ENCODE results near the gene SLC15A3.

SLC15A3 gene

DNA sequence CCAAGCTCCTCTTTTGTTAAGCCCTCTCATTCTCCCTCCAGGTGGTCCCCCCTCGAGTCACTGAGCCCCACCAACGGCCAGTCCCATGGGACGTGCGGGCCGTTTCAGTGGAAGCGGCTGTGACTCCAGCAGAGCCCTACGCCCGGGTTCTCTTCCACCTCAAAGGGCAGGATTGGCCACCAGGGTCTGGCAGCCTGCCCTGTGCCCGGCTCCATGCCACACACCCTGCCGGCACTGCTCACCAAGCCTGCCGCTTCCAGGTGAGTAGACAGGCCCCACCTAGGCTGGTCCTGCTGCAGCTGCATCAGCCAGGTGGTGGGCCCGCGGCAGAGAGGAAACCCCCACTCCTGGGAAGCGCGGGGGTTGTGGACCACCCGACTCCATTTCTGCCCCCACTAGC is 24.4 kb downstream of the SLC15A3 start:
- no peak for DNase-seq

DNA sequence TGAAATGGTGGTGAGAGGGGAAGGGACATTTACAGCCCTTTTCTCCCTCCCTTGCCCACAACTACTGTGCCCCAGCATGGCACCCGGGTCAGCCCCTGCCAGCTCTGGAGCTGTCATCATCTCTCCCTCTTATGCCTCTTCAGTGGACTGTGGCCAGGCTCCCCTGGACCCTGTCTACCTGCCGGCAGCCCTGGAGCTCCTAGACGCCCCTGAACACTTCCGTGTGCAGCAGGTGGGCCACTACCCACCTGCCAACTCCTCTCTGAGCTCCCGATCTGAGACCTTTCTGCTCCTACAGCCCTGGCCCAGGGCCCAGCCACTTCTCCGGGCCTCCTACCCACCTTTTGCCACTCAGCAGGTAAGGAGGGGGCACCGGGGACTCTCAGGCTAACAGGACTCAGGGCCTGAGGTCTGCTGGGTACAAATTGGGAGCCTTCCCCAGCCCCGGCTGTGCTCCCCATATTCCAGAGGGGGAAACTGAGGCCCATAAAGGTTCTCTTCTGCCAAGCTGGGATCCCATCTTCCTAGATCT is 24.8 kb downstream of the SLC15A3 start:
- no peak for DNase-seq

DNA sequence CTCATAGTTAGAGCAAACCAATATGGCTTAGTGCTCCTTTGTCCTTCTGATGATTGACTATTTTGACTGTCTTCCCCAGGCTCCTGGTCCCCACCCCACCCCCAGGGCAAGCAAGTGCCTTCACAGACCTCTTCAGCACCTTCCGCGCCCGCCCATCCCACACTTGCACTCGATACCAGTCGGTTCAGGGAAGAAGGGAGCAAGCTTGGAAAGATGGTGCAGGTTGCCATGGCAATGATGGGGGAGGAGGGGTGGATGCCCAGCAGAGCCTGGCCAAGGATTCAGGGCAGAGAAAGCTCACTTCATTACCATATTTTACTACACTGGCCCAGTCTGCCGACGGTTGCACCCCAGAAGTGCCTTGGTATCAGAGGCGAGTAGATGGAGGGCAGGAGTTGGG is 25.5 kb downstream of the SLC15A3 start:
- DNase-seq = no peak

DNA sequence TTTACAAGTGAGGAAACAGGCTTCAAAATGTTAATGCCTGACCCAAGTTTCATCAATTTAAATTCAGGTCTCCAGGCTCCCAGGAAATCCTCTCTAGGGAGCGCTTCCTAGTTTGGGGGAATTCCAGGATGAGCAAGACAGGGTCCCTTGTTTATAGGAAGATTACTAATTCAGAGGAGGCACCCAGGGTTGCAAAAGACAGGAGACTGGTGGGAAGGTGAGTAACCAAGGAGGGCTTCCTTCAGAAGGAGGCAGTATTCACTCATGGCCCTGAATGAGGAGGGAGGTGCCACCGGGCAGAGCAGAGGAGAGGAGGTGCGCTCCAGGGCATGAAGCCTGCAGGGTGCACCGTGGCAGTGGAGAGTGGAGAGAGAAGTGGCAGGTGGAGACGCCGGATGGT is 26.1 kb downstream of the SLC15A3 start:
- DNase-seq = no peak

DNA sequence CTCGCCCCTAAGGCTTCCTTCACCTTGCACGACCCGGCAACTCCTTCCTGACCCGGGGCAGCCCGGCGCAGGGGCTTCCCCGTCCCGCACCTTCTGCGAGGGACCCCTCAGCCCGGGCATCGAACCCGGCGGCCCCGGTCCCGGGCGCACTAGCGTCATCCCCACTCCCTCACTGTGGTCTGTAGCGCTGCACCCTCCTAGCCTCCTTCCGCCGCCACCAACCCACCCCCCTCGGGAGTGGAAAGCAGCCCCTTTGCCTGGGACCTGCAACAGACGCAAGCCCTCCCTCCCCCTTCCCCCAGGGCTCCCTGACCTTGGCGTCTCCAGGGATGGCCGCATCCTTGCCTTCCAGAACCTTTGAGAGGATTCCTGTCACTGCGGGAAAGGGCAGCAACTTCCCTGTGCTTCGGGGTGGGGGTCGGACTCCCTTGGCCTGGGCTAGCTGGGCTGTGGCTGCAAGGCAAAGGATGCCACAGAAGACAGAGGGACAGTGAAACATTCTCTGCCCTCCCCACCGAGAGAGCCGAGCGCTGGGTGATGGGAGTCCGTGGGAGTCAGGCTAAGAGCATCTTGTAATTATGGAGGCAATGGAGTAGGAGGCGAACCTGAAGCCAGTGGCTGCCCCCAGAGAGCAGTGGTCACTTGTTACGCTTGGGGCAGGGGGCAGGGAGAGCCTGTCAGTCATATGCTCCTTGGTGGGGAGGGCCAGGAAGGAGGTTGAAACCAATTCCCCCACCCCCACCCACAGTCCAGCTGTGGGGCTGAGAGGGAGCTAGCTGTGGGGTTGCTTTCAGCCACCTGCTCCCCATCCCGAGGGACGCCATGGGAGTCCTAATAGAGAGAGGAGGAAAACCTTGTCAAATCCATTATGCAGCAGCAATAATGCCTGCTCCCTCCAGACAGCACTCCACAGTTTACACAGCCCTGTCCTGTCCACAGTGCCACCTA is 26.8 kb downstream of the SLC15A3 start:
- no peak for DNase-seq

DNA sequence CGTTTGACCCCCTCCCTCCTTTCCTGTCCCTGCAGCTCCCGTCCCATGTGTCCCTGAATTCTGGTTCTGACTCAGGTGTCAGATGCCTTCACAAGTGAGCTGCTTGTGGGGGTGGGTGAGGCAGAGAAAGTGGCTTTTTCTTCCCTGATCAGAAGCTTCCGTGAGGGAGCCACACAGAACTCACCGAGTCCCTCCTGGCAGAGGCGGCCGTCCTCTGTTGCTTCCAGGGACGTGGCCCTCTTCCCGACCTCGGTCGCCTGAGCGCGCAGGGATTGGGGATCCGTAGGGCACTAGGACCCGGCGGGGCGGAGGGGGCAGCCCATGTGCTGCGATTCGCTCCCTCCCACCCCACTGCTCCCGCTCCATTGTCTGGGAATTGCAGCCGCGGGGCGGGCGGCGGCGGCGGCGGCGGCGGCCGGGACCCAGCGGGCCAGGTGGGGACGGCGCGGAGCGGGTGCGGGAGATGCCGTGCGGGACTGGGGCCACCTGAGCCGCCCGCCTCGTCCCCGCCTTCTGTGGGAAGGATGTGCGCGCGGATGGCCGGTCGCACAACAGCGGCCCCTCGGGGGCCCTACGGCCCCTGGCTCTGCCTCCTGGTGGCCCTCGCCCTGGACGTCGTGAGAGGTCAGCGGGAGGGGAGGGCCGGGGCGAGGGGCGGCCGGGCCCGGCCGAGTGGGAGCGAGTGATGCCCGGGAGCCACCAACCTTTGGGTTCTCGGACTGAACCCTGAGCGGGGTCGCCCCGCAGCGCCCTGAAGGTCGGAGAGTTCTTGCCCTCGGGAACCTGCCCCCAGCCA is 27.7 kb downstream of the SLC15A3 start, which contains the start of gene TMEM132A:
Gene TMEM132A, plus strand, starts transcription at position 351 of the 796 bp plus-strand sequence. Its CDS starts 174 bp downstream, at position 525.
- peak; percentile 69 for DNase-seq

DNA sequence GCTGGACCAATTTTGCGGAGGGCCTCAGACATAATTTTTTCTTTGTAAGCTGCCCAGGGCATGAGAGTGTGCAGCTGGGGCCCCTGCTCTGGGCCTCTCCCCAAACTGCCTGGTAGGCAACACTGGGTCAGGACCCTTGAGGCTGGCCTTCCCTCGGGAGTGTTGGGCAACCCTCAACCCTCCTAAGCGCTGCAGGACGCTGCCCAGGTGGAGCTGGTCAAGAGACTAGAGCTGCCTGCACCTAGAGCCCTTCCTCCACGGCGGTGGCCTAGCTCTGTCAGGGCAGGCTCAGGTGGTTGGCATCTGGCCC is 28.2 kb downstream of the SLC15A3 start:
- peak; percentile 64 for DNase-seq

DNA sequence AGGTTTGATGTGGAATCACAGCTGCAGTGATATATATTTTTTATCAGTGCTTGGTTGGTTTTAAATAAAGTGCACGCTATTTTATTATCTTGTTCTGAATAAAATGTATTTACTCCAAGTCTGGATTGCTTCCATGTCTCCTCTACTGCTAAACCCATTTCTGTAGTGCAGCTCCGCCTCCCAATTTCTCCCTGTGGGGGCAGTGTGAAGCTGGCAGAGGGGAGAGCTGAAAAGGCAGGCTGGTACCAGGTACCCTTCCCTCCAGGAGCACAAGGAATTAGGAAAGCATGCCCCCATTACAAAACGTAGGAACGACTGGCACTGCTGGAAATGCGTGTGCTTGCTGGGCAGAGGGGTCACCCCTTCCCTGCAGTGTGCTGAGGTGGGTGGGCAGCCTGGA is 28.6 kb downstream of the SLC15A3 start:
- DNase-seq = no peak

DNA sequence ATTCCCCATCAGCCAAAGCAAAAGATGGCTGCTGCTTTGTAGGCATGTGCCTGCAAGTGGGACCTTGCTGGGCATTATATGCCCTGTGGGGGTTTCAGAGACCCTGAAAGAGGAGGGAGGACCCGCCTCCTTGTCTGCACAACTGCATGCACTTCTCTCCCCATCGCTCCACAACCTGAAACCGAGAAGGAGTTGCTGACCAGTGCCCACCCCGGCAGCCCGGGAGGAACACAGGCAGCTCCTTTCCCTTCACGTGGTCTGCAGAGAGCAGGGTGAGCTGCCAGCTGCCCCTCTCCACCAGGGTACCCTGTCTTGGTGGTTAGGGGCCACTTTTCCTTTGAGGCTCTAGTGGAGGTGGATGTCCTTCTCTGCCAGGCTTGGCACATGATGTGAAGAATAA is 29.1 kb downstream of the SLC15A3 start:
- no peak for DNase-seq

DNA sequence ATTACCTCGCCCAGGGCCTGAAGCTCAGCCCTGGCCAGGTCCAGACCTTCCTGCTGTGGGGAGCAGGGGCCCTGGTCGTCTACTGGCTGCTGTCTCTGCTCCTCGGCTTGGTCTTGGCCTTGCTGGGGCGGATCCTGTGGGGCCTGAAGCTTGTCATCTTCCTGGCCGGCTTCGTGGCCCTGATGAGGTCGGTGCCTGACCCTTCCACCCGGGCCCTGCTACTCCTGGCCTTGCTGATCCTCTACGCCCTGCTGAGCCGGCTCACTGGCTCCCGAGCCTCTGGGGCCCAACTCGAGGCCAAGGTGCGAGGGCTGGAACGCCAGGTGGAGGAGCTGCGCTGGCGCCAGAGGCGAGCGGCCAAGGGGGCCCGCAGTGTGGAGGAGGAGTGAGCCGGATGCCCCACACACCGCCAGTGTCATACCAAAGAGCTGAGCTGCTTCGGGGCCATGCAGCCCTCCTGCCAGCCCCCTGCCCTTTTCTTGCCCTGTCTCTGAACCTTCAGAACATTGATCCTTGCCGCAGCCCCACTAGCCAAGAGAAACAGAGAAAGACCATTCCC is 30.1 kb downstream of the SLC15A3 start:
- DNase-seq = no peak

DNA sequence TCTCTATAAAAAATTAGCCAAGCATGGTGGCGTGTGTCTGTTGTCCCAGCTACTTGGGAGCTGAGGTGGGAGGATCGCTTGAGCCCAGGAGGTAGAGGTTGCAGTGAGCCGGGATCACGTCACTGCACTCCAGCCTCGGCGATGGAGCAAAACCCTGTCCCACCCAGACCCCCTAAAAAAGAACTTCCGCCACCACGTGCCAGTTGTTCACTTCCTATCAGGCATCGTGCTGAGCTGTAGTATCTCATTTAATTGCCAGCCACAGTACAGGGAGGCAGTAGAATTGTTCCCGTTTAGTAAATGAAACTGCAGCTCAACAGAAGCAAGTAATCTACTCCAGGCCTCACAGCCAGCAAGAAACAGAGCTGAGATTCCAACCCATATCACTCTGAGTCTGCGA is 30.7 kb downstream of the SLC15A3 start:
- DNase-seq = no peak

DNA sequence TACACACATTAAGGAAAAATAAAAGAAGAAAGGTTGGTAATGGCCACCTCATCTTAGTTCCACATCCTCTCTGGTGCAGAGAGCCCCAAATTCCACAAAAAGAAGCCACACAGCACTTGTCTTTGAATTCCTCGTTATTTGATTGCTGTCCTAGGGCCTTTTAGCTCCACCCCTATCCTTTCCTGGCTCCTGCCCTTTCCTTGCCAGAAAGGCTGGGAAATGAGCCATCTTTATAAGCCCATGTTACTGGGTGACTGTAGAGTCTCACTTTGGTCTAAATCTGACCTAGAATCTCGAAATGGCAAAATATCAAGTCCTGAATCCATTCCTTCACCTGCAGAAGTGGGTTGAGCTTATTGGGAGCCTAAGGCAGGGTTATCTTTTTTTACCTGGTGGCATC is 32.0 kb downstream of the SLC15A3 start:
- DNase-seq = no peak

DNA sequence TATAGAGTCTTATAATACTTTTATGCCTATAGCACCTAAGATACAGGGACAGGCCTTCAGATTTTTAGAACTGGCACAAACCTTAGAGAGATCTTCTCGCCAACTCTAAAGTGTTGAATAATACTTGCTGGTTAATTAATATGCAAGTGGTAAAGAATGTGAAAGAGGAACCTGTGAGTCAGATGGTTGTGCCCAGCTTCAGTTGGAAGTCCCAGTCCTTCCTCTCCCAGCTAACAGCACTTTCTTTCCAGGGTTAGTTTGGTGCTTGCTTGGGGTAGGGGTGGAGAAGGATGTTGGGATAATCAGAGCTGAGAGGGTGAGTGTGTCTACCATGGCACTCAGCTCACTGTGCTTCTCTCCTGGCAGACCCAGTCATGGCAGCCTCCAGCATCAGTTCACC is 32.7 kb downstream of the SLC15A3 start:
- no peak for DNase-seq

DNA sequence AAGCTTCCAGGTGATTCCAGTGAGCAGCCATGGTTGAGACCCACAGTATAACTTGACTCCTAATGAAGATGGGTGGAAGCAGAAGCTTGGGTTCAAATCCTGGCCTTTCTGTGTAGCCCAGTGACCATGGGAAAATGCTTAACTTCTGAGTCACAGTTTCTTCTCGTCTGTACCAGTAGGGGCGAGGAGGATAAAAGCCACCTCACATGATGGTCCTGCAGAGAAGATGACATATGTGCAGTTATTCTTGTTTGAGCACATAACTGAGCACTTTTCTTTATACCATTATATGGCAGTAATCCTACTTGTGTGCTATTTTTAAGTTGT is 33.1 kb downstream of the SLC15A3 start:
- DNase-seq = no peak

DNA sequence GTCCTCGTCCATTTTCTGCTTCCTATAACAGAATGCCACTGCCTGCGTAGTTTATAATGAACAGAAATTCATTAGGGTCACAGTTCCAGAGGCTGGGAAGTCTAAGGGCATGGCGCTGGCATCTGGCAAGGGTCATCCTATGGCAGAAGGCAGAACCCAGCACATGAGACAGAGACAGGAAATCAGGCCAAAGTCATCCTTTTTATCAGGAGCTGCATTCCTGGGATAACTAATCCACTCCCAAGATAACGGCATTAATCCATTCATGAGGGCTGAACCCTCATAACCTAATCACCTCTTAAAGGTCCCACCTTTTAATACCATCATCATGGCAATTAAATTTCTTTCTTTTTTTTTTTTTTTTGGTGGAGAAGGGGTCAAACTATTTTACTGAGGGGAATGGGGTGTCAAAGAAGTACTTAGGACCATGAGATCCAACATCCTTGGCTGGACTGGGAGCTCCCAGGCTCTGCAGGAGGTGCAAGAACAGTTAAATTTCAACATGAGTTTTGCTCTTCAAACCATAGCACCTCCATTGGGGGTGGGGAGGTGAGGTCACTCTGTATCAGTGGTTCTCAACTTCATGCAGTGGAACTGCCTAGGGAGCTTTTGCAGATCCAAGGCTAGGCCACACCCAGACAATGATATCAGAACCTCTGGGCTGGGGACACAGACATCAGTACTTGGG is 33.6 kb downstream of the SLC15A3 start:
- DNase-seq = no peak

DNA sequence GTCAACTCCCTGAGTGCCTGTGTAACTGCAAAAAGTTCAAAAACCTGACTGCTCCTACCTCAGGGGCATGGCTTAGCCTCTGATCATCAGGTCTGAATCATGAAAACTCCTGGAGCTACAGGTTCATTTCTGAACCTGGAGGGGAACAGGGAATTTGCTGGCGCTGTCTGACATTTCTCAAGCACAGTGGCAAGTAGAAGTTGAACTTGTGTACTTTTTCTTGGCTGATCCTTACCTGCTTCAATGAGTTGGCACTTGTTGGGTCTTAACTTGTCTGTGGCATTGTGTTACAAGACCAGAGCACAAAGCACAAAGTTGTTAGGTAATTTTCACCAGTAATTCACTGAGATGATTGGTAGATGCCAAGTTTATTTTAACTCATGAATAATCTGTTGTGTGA is 34.7 kb downstream of the SLC15A3 start:
- no peak for DNase-seq

DNA sequence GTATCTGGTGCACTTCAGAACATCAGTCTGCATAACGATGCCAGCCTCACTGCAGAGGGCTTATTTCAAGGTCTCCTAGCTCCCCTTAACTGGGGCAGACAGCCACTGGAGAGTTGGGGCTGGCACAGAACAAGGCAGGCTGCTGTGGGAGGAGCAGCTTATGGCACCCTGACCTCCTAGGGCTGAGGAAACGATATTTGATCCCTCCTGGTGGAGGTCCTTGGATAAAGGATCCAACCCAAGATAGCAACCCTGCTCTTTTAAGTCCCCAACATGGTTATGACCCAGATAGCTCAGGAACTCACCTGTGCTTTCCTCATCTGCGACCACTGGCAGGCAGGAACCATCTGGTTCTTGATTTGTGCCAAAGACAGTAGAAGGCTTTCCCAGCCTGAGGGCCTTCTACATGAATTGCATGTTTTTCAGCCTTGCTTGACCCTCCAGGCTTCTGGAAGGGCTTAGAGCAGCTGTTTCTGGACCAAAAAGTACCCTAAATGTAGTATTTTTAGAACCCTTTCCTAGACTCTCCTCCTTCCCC is 35.2 kb downstream of the SLC15A3 start:
- no peak for DNase-seq

DNA sequence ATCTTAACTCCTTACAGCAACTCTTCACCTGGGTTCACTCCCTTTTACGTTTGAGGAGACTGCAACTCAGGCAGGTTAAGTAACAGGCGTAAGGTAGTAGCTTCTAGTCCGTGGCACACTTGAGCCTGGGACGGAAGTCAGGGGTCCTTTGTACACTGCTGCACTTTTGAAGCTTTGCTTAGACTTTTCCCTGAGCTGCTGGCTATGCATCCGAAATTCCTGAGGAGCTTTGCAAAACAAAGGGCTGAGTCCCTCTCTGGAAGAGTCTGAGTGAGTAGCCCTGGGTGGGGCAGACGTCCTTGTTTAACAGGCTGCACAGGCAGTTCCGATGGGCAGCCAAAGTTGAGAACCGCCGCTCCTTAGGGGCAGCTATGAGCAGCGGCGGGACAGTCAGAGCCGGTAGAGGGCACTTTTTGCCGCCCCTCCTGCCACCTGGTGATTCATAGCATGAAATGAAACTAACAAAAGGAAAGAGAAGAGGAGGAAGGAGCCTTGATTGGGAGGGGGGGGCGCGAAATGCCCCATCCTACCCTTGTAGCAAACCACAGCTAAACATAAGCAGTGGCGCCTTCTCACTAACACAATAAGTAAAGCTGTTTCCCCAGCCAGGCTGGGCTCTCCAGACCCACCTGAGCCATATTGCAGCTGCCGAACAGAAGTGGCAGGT is 36.6 kb downstream of the SLC15A3 start:
- peak; percentile 86 for DNase-seq

DNA sequence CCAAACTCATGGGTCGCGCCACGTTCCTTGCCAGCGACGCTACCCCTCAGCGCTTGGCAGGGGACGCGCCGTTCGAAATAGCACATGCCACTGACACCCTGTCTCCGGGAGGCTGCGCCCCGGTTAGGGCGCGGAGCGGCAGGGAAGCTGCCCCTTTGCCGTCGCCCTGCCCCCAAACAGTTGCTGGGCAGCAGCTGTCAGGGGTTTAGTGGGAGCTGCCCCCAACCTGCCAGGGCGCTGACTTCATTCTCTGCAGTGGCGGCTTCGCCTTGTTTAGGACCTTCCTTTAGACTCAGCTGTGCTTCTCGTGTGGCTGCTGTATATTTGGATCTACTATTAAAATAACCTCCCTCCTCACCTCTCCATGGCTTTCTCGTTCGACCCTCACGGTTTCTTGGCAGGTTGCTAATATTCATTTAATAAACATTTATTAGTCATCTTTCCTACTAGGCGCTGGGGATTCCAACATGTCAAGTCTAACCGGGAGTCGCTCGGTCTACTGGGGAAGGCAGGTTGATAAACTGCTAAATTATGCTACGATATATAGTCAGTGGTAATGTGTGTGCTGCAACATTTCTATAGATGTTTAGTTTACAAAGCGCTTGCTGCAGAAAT is 37.2 kb downstream of the SLC15A3 start:
- peak; percentile 79 for DNase-seq

DNA sequence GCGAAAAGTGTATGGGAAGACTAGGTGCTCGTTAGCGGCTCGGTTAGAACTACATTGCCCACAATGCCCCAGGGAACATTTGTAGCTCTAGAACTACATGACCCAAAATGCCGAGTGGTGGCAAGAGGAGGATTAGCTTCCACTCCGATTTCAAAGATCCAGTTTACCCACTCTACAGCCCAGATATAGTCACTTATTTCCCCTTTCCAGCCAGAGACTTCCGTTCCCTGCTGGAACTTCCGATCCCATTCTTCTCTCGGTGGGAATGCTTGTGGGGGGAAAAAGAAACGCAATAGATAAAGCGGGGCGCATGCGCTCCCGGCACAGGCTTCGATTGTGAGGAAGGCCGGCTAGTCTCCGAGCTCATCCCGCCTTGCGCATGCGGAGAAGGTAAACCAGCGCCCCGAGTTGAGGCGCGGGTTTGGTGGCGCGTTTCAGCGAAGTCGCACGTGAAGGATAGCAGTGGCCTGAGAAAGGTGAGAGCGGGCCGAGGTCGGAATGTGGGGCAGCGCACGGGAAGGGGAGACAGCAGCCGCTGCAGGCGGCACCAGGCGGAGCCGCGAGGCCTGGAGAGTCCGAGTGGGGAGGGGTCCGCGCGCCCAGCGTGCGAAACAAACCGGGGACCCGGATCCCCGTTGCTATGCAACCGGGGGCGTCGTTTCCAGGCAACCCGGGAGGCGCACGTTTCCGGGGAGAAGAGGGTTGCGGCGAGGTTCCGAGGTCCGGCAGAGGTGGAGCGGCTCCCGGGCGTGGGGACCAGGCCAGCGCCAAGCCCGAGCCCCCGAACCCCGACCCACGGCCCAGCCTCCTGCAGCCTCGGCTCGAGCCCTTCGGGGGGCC is 38.0 kb downstream of the SLC15A3 start, which contains the start of gene TMEM109:
Gene TMEM109, plus strand, starts transcription at position 366 of the 840 bp plus-strand sequence. CDS start 5,536 bp downstream, outside the sequence.
- DNase-seq = peak; percentile 93
